T-helper 1 cell treated with Interleukin-12 subunit alpha and Interleukin-12 subunit beta and Interleukin-4 antibody, amounts not matched to agents 30 μg/mL and 1 μg/mL, for 36 hours (primary cell): ENCODE results near the gene SLIT3.

ENCODE experiments used
- H3K27ac Mint-ChIP-seq: one replicate; pipeline ENCODE4 v1.8.0; 2021; ENCODE audit warnings: mild to moderate bottlenecking, mixed read lengths
- H3K27me3 Mint-ChIP-seq: one replicate; pipeline ENCODE4 v1.8.0; 2021; ENCODE audit warnings: low read depth, mixed read lengths
- H3K36me3 Mint-ChIP-seq: one replicate; pipeline ENCODE4 v1.8.0; 2021; ENCODE audit warnings: low read depth, mixed read lengths
- H3K4me1 Mint-ChIP-seq: one replicate; pipeline ENCODE4 v1.8.0; 2021; ENCODE audit warnings: low read depth, mixed read lengths
- H3K4me3 Mint-ChIP-seq: one replicate; pipeline ENCODE4 v1.8.0; 2021; ENCODE audit warnings: mild to moderate bottlenecking, moderate library complexity, mixed read lengths
- H3K9me3 Mint-ChIP-seq: one replicate; pipeline ENCODE4 v1.8.0; 2021; ENCODE audit warnings: mixed read lengths

The SLIT3 gene

DNA sequence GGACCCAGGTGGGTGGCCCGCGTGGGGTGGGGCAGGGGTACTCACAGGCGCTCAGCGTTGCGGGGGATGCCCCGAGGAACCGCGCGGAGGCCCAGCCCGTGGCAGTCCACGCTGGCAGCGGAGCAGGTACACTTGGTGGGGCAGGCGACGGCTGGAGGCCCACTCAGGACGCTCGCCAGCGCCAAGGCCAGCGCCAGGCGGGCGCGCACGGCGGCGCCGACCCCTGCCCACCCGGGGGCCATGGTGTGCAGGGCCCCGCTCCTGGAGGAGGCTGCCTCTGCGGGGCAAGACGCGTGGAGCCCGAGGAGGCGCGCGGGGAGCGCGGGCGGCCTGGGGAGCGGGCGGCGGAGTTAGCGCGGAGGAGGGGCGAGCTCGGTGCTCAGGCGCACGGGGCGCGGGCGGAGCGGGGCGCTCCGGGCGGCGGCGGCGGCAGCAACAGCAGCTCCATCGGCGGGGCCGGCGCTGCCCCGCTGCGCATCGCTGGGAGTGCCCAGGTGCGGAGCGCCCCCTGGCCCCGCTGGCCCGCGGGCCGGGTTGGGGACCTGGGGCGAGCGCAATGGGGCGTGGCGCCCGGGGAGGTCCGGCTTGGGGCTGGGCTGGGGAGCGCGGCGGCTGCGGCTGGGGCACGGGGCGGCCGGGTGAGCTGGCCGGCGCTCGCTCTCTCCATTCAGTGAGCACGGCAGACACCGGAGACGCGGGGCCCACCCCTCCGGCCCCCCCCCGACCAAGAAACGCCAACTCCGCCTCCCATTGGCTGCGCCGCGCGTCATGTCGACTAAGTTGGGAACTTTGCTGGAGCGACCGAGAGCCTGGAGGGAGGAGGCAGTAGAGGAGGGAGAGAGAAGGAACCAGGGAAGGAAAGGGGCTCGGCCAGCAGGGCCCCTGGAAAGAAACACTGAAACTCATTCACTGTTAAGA is at the start of gene SLIT3:
Gene SLIT3, minus strand, starts transcription at position 672 of the 918 bp plus-strand sequence. Its CDS starts 430 bp downstream, at position 242.
- Mint-ChIP-seq H3K4me3 (no peak within 1 kb of the TSS), H3K9me3 (no peaks in the 10 kb centered on the region), H3K36me3 (no peaks in the 10 kb centered on the region), H3K27ac (no peak within 1 kb of the TSS), H3K27me3 (peaks cover 61% of the 10 kb centered on the region), H3K4me1 (peaks cover 7% of the 10 kb centered on the region)

DNA sequence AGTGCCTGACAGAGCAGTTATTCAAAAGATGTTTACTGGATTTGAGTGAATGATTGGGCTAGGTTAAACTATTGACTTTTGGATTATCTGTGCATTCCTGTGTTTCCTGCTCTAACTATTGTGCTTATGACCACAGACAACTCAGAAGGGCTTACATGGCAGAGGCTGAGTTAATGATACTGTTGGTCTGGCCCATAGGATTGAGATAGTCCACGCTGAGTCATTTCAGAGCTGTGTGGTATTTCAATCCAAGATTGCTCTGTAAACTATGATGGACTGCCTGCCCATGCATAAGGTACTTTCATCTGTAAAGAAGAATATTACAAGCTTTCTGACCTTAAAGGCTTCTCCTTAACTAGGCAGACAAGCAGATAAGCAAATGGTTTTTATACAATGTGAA is 49.1 kb upstream of the SLIT3 start:
- Mint-ChIP-seq H3K27me3 (peaks cover 11% of the 10 kb centered on the region), H3K4me1 (no peaks in the 10 kb centered on the region), H3K9me3 (no peaks in the 10 kb centered on the region), H3K4me3 (no peak overlapping the region), H3K36me3 (no peaks in the 10 kb centered on the region), H3K27ac (no peak overlapping the region)

DNA sequence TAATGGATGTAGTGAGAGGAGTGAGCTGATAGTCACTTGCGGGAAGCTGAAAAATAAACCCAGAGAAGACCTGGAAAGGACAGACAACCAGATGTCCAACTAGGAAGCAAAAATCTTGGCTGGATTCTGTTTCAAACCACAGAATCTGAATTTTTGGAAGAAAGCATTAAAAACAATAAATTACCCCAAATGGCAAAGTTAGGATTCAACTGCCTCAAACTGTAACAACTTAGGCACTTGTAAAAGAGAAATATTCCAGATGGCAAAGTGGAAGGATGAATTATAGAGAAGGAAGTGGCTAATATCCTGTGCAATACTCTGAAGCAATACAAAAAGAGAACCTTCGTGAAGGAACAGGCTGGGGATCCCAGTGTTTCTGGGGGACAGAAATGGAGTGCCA is 46.8 kb upstream of the SLIT3 start:
- no peaks in the 10 kb centered on the region for H3K36me3 Mint-ChIP-seq
- no peaks in the 10 kb centered on the region for H3K4me1 Mint-ChIP-seq
- peaks cover 7% of the 10 kb centered on the region for H3K27me3 Mint-ChIP-seq
- no peak overlapping the region for H3K4me3 Mint-ChIP-seq
- H3K27ac Mint-ChIP-seq, result no peak overlapping the region
- no peaks in the 10 kb centered on the region for H3K9me3 Mint-ChIP-seq

DNA sequence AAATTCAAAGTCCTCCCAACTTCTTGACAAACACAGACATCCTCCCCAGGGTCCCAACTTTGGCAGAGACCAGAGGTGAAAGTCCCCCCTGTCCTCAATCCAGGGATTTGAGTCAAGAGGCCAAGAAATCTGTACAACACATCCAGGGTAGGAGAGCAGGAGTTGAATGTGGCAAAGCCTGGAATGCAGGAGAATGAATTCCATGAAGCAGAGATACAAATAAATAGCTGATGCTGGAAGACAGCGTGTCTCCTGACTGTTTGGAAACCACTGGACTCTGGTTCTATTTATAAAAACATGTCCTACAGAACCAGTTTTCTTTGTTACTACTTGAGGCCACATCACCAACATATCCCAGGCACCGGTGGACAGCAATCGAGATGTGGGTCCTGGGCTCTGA is 43.7 kb upstream of the SLIT3 start:
- no peaks in the 10 kb centered on the region for H3K9me3 Mint-ChIP-seq

DNA sequence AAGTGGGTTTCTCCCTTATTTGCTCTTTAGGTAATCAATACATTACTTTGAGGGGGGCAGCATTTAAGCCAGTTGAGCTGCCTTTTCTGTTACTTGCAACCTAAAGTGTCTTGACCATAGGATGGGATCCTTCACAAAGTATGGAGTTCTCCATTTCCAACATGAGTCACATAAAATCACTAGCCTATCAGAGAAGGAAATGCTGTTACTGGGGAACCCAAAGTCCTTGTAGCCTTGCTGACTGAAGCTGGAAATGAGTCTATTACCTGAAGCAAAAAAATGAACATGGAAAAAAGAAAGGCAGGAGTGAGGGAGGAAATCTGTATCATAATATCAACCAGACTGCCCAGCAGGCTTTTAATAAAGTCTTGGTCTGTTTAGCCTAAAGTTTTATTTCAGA is 42.8 kb upstream of the SLIT3 start:
- Mint-ChIP-seq H3K9me3 (no peaks in the 10 kb centered on the region), H3K27me3 (peaks cover 7% of the 10 kb centered on the region), H3K36me3 (no peaks in the 10 kb centered on the region), H3K4me3 (no peak overlapping the region), H3K27ac (no peak overlapping the region), H3K4me1 (no peaks in the 10 kb centered on the region)

More for the DNA sequence above, 43.7 kb upstream of the SLIT3 start:
- Mint-ChIP-seq H3K36me3 (no peaks in the 10 kb centered on the region), H3K27ac (no peak overlapping the region), H3K27me3 (peaks cover 7% of the 10 kb centered on the region), H3K4me1 (no peaks in the 10 kb centered on the region), H3K4me3 (no peak overlapping the region)

DNA sequence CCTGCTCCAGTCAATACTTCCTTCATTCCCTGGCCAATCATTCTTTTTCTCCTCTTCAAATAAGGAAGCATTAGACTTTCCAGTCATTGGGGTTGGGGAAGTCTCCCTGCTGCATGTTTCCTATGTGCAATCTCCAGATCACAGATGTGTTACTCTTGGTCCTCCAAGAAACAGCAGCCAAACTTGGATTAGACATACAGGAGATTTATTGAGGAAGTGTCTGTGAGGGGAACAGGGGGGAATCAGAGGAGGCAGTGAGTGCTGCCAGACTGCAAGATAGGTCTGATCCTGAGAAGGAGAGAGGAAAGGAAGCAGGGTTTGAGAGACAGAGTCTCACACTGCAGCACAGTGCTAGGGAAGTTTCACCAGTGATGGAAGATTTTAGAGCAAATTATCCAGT is 40.6 kb upstream of the SLIT3 start:
- Mint-ChIP-seq H3K27me3 (peaks cover 7% of the 10 kb centered on the region), H3K4me1 (no peaks in the 10 kb centered on the region)

DNA sequence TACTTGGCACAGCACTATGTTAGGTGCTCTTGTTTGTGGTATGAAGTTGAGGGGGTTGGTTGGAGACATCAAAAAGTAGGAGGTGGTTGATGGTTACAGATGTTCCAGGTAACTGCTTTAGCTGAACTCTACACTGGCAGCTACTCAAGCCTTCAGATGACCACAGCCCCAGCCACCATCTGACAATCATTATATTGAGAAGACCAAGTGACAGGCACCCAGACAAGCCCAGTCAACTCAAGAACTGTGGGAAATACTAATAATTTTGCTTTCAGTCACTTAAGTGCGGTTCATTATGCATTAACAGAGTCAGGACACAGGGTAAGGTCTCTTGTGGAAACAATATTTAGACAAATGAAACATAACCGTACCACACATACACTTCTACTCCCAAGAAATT is 38.9 kb upstream of the SLIT3 start:
- Mint-ChIP-seq H3K36me3 (no peaks in the 10 kb centered on the region), H3K27ac (no peak overlapping the region)

More for the DNA sequence above, 40.6 kb upstream of the SLIT3 start:
- no peaks in the 10 kb centered on the region for H3K36me3 Mint-ChIP-seq
- no peaks in the 10 kb centered on the region for H3K9me3 Mint-ChIP-seq
- no peak overlapping the region for H3K27ac Mint-ChIP-seq
- no peak overlapping the region for H3K4me3 Mint-ChIP-seq

DNA sequence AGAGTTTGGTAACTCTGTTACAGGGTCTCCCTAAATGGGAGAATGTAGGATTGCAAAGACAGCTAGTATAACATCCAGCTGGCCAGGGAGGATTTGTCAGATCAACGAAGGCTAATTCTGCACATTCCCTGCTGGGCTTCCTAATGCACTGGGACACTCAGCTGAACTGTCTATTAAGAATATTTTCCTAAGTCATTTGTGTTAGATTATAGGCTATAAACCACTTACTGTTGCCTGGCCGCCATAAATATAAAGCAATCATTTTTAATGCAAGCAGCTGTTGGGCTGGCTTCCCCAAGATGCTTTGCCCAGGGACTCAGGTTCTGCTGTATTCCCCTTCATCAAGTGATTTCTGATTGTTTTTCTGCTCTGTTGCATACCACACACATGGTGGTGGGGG is 35.3 kb upstream of the SLIT3 start:
- Mint-ChIP-seq H3K4me1 (no peaks in the 10 kb centered on the region), H3K36me3 (no peaks in the 10 kb centered on the region), H3K9me3 (no peaks in the 10 kb centered on the region), H3K4me3 (no peak overlapping the region), H3K27me3 (peaks cover 4% of the 10 kb centered on the region), H3K27ac (no peak overlapping the region)

More for the DNA sequence above, 38.9 kb upstream of the SLIT3 start:
- H3K9me3 Mint-ChIP-seq, result no peaks in the 10 kb centered on the region
- no peaks in the 10 kb centered on the region for H3K4me1 Mint-ChIP-seq
- H3K27me3 Mint-ChIP-seq, result peaks cover 1% of the 10 kb centered on the region
- no peak overlapping the region for H3K4me3 Mint-ChIP-seq

DNA sequence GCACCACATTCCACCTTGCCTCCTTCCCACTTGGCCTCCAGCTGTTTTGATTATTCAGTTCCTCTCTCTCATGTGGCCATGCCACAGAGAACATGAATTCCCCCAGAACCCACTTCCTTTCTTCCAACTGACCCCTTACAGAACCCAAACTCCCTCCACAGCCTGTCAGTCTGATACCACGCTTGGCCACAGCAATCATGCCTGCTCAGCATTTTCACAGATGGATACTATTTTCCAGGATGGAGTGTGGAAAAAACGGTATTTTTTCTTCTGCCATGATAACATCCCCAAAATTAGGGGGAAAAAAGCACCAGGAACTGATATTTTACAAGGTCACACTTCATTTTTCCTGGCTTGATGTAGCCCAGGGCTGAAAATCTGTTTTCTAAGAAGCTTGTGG is 34.9 kb upstream of the SLIT3 start:
- H3K27me3 Mint-ChIP-seq, result peaks cover 4% of the 10 kb centered on the region
- no peak overlapping the region for H3K4me3 Mint-ChIP-seq
- no peaks in the 10 kb centered on the region for H3K4me1 Mint-ChIP-seq
- no peak overlapping the region for H3K27ac Mint-ChIP-seq
- H3K9me3 Mint-ChIP-seq, result no peaks in the 10 kb centered on the region
- H3K36me3 Mint-ChIP-seq, result no peaks in the 10 kb centered on the region

DNA sequence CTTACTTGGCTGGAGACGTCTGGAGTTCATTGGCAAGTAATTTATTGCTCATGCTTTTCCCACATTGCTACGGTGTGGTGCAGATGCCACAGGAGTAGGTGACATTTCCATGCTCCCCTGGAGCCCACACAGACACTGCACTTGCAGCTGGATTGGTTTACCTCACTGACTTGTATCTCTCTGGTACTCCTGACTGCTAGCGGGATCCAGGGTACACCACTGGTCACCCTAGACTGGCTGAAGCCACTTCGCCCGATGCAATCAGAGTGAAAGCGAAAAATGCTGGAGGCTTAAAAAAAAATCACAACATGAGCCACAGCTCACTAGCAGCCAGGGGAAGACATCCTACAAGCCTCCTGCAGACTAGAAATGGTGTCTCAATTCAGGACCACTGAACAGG is 32.6 kb upstream of the SLIT3 start:
- H3K36me3 Mint-ChIP-seq, result no peaks in the 10 kb centered on the region
- peaks cover 5% of the 10 kb centered on the region for H3K27me3 Mint-ChIP-seq
- no peaks in the 10 kb centered on the region for H3K4me1 Mint-ChIP-seq
- H3K27ac Mint-ChIP-seq, result no peak overlapping the region
- H3K4me3 Mint-ChIP-seq, result no peak overlapping the region
- no peaks in the 10 kb centered on the region for H3K9me3 Mint-ChIP-seq

DNA sequence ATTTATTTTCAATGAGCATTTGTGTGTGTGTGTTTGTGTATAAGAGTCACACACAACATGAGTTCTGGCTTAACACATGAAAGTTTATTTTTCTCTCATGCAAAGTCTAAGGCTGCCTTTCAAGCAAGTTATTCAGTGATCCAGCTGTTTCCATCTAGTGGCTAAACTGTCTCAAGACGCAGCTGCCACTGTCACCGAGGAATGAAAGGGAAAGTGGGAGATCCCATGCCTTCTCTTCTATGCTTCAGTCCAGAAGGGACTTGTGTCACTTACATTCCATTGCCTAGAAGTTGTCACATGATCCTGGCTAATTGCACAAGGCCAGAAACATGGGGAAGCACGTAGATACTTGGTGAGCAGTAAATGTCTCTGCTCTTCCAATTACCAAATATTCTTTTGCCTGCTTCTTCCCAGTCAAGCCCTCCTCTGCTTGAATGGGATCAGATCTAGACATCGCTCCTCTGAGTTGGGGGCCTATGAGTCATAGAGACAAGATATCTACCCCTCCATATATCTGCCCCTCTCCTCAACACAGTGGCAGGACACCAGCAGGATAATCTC is 30.4 kb upstream of the SLIT3 start:
- H3K27me3 Mint-ChIP-seq, result peaks cover 8% of the 10 kb centered on the region
- no peaks in the 10 kb centered on the region for H3K9me3 Mint-ChIP-seq
- H3K36me3 Mint-ChIP-seq, result no peaks in the 10 kb centered on the region
- H3K4me3 Mint-ChIP-seq, result no peak overlapping the region
- no peaks in the 10 kb centered on the region for H3K4me1 Mint-ChIP-seq
- no peak overlapping the region for H3K27ac Mint-ChIP-seq

DNA sequence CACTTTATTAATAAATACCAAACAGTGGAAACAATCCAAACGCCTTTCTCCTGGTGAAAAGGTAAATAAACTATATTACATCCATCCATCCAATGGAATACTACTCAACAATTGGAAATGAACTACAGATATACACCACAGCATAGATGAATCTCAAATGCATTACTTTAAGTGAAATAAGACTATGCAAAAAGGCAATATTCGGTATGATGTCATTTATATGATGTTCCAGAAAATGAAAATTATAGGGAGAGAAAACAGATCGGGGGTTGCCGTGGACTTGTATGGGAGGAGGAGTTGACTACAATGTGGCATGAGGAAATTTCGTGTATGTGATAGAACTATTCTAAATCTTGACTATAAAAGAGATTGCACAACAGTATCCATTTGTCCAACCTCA is 27.5 kb upstream of the SLIT3 start:
- Mint-ChIP-seq H3K27me3 (peaks cover 4% of the 10 kb centered on the region), H3K9me3 (no peaks in the 10 kb centered on the region), H3K4me3 (no peak overlapping the region), H3K4me1 (no peaks in the 10 kb centered on the region), H3K27ac (no peak overlapping the region), H3K36me3 (no peaks in the 10 kb centered on the region)

DNA sequence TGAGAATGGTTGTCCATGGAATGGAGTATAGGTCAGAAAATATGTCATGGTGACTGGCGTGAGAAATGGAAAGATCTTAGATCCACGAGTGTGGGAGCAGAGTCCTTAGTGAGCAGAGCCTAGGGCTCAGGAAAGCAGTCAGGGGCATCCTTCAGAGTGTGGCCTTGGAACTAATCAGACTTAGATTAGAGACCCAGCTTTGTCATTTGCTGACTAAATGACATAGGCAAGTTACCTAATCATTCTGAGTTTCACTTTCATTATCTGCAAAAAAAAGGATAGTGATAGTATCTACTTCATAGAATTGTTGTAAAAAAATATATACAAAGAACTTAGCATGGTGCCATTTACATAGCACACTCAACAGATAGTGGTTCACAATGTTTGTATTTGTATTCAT is 24.3 kb upstream of the SLIT3 start:
- H3K27me3 Mint-ChIP-seq, result peaks cover 4% of the 10 kb centered on the region
- H3K27ac Mint-ChIP-seq, result no peak overlapping the region
- no peaks in the 10 kb centered on the region for H3K36me3 Mint-ChIP-seq
- H3K4me1 Mint-ChIP-seq, result no peaks in the 10 kb centered on the region
- H3K4me3 Mint-ChIP-seq, result no peak overlapping the region
- H3K9me3 Mint-ChIP-seq, result no peaks in the 10 kb centered on the region

DNA sequence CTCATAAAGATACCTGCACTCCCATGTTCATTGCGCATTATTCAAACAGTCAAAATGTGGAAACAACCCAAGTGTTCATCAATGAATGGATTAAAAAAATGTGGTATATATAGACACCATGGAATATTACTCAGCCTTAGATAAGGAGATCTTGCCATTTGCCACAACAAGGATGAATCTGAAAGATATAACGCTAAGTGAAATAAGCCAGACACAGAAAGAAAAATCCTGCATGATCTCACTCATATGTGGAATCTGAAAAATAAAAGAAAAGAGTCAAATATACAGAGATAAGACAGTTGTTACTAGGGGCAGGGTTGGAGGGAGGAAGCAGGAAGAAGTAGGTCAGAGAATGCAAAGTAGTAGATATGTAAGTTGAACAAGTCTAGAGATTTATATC is 17.6 kb upstream of the SLIT3 start:
- H3K27me3 Mint-ChIP-seq, result peaks cover 9% of the 10 kb centered on the region
- H3K27ac Mint-ChIP-seq, result no peak overlapping the region
- no peaks in the 10 kb centered on the region for H3K4me1 Mint-ChIP-seq
- no peak overlapping the region for H3K4me3 Mint-ChIP-seq
- no peaks in the 10 kb centered on the region for H3K9me3 Mint-ChIP-seq
- H3K36me3 Mint-ChIP-seq, result no peaks in the 10 kb centered on the region

DNA sequence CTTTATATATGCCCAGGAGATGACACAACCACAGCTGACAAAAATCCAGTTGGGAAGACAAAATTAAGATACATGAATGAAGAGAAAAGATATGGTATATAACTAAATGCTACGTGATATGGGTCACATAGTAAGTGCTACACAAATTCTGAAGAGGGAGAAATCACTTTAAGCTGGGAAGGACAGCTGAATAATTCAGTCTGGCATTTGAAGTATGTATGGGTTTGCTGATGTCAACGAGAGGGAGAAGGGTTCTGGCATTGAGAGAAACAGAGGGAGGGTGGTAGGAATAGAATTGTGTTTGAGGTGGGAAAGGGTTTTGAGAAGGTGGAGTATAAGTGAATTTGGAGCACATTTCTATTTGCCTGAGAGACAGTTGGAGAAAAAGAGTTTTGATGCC is 6.7 kb upstream of the SLIT3 start:
- H3K4me3 Mint-ChIP-seq, result no peak overlapping the region
- no peaks in the 10 kb centered on the region for H3K9me3 Mint-ChIP-seq
- no peaks in the 10 kb centered on the region for H3K36me3 Mint-ChIP-seq
- H3K27me3 Mint-ChIP-seq, result peaks cover 15% of the 10 kb centered on the region
- no peak overlapping the region for H3K27ac Mint-ChIP-seq
- no peaks in the 10 kb centered on the region for H3K4me1 Mint-ChIP-seq
